HEK293 (cell line): Measurements from ENCODE around the gene GALC.

Source experiments
- KLF1 ChIP-seq: fragments of 450-650 bp; formaldehyde crosslinking; IDR thresholded peaks from 2 replicates; pipeline ENCODE4 v1.5.1; 2016; ENCODE audit warnings: missing biosample characterization, missing genetic modification characterization
- TRIM28 ChIP-seq: IDR thresholded peaks from 2 replicates; pipeline ENCODE4 v1.6.1; 2011; ENCODE audit warnings: low read length, control low read depth, borderline replicate concordance
- ZNF121 ChIP-seq: fragments of 450-650 bp; formaldehyde crosslinking; IDR thresholded peaks from 2 replicates; pipeline ENCODE4 v1.5.1; 2016; ENCODE audit warnings: missing biosample characterization, missing genetic modification characterization
- TF ChIP-seq, protein P1 (sequence below): fragments of 450-650 bp; formaldehyde crosslinking; IDR thresholded peaks from 2 replicates; pipeline ENCODE4 v1.5.1; 2016; ENCODE audit warnings: missing biosample characterization, missing genetic modification characterization
- TF ChIP-seq, protein P2 (sequence below): fragments of 450-650 bp; formaldehyde crosslinking; IDR thresholded peaks from 2 replicates; pipeline ENCODE4 v1.5.1; 2016; ENCODE audit warnings: missing biosample characterization, missing genetic modification characterization, low read depth
- TF ChIP-seq, protein P3 (sequence below): fragments of 450-650 bp; formaldehyde crosslinking; conservative IDR thresholded peaks from 2 replicates; pipeline ENCODE4 v1.5.1; 2016; ENCODE audit warnings: low read depth, missing biosample characterization, missing genetic modification characterization
- TF ChIP-seq, protein P4 (sequence below): fragments of 450-650 bp; formaldehyde crosslinking; IDR thresholded peaks from 2 replicates; pipeline ENCODE4 v1.5.1; 2016; ENCODE audit warnings: missing biosample characterization, missing genetic modification characterization
- TF ChIP-seq, protein P5 (sequence below): fragments of 450-650 bp; formaldehyde crosslinking; IDR thresholded peaks from 2 replicates; pipeline ENCODE4 v1.5.1; 2016; ENCODE audit warnings: missing biosample characterization, missing genetic modification characterization
- TF ChIP-seq, protein P6 (sequence below): fragments of 450-650 bp; formaldehyde crosslinking; IDR thresholded peaks from 2 replicates; pipeline ENCODE4 v1.5.1; 2016; ENCODE audit warnings: missing biosample characterization, missing genetic modification characterization
- TF ChIP-seq, protein P7 (sequence below): fragments of 450-650 bp; formaldehyde crosslinking; IDR thresholded peaks from 2 replicates; pipeline ENCODE4 v1.5.1; 2016; ENCODE audit warnings: missing biosample characterization, missing genetic modification characterization

DNA sequence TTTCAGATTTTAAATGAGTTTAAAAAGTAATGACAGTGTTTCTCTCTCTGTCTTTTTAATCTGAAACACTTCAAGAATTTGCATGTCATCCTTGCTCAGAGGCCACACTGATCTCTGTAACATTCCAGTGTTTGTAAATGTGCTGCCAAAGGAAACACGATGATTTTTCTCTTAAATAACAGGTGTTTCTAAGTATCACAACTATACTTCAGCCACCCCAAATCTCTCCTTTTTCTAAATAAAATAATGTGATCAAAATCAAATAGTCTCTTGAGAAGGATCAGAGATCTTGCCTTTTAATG, 3.3 kb upstream of the GALC start:
- TF ChIP-seq TRIM28 (no peak), ZNF121 (no peak), KLF1 (tag by site-specific recombination) (no peak)
- TF ChIP-seq, protein P1, sequence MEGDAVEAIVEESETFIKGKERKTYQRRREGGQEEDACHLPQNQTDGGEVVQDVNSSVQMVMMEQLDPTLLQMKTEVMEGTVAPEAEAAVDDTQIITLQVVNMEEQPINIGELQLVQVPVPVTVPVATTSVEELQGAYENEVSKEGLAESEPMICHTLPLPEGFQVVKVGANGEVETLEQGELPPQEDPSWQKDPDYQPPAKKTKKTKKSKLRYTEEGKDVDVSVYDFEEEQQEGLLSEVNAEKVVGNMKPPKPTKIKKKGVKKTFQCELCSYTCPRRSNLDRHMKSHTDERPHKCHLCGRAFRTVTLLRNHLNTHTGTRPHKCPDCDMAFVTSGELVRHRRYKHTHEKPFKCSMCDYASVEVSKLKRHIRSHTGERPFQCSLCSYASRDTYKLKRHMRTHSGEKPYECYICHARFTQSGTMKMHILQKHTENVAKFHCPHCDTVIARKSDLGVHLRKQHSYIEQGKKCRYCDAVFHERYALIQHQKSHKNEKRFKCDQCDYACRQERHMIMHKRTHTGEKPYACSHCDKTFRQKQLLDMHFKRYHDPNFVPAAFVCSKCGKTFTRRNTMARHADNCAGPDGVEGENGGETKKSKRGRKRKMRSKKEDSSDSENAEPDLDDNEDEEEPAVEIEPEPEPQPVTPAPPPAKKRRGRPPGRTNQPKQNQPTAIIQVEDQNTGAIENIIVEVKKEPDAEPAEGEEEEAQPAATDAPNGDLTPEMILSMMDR = no peak
- TF ChIP-seq, protein P2, sequence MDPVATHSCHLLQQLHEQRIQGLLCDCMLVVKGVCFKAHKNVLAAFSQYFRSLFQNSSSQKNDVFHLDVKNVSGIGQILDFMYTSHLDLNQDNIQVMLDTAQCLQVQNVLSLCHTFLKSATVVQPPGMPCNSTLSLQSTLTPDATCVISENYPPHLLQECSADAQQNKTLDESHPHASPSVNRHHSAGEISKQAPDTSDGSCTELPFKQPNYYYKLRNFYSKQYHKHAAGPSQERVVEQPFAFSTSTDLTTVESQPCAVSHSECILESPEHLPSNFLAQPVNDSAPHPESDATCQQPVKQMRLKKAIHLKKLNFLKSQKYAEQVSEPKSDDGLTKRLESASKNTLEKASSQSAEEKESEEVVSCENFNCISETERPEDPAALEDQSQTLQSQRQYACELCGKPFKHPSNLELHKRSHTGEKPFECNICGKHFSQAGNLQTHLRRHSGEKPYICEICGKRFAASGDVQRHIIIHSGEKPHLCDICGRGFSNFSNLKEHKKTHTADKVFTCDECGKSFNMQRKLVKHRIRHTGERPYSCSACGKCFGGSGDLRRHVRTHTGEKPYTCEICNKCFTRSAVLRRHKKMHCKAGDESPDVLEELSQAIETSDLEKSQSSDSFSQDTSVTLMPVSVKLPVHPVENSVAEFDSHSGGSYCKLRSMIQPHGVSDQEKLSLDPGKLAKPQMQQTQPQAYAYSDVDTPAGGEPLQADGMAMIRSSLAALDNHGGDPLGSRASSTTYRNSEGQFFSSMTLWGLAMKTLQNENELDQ (tag by site-specific recombination) = no peak
- TF ChIP-seq, protein P3, sequence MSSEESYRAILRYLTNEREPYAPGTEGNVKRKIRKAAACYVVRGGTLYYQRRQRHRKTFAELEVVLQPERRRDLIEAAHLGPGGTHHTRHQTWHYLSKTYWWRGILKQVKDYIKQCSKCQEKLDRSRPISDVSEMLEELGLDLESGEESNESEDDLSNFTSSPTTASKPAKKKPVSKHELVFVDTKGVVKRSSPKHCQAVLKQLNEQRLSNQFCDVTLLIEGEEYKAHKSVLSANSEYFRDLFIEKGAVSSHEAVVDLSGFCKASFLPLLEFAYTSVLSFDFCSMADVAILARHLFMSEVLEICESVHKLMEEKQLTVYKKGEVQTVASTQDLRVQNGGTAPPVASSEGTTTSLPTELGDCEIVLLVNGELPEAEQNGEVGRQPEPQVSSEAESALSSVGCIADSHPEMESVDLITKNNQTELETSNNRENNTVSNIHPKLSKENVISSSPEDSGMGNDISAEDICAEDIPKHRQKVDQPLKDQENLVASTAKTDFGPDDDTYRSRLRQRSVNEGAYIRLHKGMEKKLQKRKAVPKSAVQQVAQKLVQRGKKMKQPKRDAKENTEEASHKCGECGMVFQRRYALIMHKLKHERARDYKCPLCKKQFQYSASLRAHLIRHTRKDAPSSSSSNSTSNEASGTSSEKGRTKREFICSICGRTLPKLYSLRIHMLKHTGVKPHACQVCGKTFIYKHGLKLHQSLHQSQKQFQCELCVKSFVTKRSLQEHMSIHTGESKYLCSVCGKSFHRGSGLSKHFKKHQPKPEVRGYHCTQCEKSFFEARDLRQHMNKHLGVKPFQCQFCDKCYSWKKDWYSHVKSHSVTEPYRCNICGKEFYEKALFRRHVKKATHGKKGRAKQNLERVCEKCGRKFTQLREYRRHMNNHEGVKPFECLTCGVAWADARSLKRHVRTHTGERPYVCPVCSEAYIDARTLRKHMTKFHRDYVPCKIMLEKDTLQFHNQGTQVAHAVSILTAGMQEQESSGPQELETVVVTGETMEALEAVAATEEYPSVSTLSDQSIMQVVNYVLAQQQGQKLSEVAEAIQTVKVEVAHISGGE (tag by site-specific recombination) = no peak
- TF ChIP-seq, protein P4, sequence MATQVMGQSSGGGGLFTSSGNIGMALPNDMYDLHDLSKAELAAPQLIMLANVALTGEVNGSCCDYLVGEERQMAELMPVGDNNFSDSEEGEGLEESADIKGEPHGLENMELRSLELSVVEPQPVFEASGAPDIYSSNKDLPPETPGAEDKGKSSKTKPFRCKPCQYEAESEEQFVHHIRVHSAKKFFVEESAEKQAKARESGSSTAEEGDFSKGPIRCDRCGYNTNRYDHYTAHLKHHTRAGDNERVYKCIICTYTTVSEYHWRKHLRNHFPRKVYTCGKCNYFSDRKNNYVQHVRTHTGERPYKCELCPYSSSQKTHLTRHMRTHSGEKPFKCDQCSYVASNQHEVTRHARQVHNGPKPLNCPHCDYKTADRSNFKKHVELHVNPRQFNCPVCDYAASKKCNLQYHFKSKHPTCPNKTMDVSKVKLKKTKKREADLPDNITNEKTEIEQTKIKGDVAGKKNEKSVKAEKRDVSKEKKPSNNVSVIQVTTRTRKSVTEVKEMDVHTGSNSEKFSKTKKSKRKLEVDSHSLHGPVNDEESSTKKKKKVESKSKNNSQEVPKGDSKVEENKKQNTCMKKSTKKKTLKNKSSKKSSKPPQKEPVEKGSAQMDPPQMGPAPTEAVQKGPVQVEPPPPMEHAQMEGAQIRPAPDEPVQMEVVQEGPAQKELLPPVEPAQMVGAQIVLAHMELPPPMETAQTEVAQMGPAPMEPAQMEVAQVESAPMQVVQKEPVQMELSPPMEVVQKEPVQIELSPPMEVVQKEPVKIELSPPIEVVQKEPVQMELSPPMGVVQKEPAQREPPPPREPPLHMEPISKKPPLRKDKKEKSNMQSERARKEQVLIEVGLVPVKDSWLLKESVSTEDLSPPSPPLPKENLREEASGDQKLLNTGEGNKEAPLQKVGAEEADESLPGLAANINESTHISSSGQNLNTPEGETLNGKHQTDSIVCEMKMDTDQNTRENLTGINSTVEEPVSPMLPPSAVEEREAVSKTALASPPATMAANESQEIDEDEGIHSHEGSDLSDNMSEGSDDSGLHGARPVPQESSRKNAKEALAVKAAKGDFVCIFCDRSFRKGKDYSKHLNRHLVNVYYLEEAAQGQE (tag by site-specific recombination) = no peak
- TF ChIP-seq, protein P5, sequence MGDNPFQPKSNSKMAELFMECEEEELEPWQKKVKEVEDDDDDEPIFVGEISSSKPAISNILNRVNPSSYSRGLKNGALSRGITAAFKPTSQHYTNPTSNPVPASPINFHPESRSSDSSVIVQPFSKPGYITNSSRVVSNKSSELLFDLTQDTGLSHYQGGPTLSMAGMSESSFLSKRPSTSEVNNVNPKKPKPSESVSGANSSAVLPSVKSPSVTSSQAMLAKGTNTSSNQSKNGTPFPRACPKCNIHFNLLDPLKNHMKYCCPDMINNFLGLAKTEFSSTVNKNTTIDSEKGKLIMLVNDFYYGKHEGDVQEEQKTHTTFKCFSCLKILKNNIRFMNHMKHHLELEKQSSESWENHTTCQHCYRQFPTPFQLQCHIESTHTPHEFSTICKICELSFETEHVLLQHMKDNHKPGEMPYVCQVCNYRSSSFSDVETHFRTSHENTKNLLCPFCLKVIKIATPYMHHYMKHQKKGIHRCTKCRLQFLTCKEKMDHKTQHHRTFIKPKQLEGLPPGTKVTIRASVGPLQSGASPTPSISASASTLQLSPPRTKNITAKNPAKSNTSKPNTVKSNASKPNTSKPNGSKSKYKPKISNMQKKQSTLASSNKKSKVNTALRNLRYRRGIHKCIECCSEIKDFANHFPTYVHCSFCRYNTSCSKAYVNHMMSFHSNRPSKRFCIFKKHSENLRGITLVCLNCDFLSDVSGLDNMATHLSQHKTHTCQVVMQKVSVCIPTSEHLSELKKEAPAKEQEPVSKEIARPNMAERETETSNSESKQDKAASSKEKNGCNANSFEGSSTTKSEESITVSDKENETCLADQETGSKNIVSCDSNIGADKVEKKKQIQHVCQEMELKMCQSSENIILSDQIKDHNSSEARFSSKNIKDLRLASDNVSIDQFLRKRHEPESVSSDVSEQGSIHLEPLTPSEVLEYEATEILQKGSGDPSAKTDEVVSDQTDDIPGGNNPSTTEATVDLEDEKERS (tag by site-specific recombination) = no peak
- TF ChIP-seq, protein P6, sequence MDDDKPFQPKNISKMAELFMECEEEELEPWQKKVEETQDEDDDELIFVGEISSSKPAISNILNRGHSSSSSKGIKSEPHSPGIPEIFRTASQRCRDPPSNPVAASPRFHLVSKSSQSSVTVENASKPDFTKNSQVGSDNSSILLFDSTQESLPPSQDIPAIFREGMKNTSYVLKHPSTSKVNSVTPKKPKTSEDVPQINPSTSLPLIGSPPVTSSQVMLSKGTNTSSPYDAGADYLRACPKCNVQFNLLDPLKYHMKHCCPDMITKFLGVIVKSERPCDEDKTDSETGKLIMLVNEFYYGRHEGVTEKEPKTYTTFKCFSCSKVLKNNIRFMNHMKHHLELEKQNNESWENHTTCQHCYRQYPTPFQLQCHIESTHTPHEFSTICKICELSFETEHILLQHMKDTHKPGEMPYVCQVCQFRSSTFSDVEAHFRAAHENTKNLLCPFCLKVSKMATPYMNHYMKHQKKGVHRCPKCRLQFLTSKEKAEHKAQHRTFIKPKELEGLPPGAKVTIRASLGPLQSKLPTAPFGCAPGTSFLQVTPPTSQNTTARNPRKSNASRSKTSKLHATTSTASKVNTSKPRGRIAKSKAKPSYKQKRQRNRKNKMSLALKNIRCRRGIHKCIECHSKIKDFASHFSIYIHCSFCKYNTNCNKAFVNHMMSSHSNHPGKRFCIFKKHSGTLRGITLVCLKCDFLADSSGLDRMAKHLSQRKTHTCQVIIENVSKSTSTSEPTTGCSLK (tag by site-specific recombination) = no peak
- TF ChIP-seq, protein P7, sequence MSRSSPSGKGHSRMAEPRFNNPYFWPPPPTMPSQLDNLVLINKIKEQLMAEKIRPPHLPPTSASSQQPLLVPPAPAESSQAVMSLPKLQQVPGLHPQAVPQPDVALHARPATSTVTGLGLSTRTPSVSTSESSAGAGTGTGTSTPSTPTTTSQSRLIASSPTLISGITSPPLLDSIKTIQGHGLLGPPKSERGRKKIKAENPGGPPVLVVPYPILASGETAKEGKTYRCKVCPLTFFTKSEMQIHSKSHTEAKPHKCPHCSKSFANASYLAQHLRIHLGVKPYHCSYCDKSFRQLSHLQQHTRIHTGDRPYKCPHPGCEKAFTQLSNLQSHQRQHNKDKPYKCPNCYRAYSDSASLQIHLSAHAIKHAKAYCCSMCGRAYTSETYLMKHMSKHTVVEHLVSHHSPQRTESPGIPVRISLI = no peak
